Measurements from ENCODE around the gene BCAS1.

The BCAS1 gene

DNA sequence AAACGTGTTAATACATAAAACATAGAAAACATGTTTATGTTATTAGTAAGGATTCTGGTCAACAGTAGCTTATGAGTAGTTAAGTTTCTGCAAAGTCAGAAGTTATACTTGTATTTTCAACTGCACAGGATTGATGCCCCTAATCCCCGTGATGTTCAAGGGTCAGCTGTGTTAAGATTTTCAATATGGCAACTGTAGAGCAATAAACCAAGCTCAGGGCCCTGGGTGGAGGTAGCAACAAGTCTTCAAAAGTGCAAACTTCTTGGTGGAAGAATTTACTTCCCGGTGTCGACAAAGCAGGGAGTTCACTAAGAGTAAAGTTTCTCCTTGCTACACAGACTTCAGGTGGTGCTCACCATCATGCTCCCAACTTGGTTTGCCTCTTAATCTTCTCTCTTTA lies 4.1 kb upstream of the BCAS1 start:
- DNase-seq = no peak

DNA sequence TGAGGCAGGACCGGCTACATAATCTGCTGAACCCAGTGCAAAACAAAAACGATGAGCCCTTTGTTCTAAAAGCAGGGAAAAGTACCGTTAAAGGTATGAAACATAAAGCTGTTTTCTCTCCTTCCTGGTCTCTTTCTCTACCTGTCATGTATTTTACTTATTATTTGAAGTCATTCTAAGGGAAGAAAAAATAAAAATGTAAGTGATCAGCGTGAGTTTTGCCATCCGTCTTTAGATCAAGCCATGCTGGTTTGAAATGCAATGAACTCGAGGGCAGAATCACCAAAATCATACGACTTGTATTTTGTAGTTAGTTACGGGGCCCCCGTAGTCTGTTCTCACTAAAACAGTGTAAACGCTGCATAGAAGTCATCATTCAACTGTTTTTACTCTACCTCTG lies 2.9 kb upstream of the BCAS1 start:
- DNase-seq = no peak

DNA sequence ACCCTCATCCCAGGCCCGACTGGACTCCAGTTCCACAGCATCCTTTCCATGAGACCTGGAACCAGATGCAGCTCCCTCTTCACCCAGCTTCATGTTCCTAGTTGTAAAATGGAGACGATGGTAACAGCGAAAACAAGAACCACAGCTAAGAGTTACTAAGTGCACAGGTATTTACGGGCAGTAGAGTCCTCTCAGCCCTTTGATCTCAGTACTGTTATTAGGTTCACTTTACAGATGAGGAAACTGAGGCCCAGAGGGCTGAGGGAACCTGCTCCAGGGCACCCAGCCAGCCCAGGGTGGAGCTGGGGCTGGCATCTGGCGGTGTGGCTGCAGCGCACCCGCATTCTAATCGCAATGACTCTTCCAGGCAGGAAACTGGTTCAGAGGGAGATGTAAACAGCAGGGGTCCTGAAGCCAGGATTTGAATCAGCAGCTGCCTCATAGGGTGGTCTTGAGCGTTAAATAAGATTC lies 858 bp downstream of the BCAS1 start:
- no peak for DNase-seq

DNA sequence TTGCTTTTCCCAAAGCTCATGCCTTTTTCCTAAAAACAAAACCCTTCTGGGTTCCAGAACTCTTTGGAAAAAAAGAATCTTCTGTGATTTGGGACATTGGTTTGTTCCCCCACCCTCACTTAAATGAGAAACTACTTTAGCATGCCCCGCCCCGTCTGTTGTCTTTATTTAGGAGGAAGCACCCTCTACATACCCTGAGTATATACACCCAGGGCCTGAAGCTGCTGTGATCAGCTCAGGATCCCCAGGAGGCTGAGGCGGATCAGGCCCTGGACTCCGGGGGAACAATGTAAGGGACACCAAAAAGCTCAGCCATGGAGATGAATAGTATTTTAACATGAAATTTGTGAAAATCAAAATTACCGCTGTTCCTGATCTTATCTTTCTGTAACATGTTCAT lies 1.4 kb downstream of the BCAS1 start:
- no peak for DNase-seq

DNA sequence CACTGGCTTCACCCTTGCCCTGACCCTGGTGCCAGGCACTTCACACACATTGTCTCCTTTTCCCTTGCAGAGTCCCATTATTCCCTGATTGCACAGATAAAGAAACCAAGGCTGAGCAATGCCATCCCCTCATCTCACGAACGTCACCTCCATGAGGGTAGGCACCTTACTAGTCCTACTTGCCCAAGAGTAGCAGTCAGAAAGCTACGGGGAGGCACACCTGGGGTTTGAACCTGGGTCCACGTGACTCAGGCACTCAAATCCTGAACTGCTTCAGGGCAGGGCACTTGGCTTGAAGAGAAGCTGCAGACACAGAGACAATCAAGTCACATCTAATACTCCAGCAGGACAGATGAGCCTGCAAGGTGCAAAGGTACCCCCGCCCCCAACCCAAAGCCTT lies 1.9 kb downstream of the BCAS1 start:
- no peak for DNase-seq

DNA sequence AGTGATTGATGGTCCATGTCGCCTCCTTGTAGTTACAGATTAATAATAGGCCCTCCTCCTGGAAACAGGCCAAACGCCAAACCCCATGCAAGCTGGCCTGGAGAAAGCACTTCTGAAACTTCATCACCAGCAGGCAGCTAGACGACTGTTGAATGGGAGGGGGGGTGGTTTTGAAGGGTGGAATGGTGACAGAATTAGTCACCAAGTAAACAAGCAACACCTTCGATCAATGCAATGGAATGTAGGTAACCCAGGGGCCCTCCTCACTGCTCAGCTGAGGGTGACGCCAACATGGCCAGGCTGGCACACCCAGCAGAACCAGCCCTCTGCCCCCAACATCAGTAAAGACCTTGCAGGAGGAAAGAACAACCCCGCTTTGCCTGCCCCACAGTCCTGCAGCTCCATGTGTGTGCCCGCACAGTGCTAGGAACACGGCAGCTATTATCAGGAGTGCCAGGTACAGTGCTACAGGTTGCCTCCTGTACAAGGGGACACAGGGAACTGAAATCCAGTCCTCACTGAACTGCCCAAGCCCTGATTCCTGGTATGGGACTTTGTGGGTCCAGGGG lies 2.7 kb downstream of the BCAS1 start:
- no peak for DNase-seq

DNA sequence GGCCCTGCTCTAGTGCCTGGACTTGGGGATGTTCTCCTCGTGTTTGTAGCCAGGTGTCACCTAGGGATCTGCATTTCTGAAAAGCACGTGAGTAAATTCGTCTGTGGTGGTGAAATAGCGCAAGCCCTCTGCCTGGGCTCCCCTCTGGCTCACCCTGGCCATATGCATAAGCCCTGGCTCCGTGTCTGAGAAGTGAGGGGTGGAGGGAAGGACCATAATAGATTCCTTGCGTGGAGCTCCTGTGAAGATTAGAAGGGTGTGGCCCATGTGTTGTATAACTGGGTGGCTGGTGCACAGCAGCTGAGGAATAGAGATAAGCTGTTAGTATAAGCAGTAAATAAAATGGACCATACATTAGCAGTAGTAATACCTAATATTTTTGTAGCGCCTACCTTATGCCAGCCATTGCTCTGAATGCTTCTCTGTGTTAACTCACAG lies 4.8 kb downstream of the BCAS1 start:
- no peak for DNase-seq

DNA sequence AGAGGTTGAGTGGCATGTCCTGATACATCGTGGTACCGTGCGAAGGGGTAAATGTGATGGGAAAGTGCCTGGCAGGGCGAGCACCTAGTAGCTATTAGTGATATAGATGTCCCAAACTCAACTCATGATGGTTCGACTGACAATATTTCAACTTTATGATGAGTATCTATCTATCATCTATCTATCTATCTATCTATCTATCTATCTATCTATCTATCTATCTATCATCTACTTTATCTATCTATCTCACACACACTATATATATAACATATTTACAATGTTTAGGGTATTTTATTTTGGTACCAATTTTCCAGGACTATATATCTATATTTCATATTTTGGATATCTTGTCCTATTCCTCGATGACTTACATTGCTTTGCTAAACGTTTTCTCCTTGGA lies 5.5 kb downstream of the BCAS1 start:
- no peak for DNase-seq

DNA sequence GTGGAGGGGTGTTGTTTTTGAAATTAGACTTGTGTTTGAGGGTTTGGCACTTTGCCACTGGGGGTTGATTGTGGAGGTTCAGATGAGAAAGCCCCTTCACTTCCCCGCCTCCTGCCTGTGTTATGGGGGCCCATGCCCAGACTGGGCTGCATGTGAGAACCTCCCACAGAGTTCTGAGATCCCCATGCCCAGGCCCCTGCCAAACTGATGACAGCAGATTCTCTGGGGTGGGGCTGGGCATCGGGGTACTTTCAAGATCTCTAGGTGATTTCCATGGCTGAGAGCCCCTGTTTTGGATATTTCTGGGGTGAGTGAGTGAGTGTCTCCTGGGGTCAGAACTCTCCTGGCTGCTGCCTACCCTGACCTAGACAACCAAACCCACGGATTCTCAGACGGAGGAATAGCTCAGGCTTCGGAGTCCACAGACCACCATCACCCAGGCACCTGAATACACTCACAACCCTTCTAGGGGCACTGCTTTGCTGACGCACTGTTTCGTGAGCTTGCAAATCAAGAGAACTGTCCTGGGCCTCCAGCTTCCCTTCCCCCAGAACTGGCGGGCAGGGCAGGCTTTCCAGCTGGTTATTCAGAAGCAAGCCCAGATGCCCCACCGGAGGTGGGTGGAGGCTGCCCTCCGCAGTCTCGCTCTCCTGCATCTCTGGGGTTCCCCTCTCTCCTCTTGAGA lies 6.3 kb downstream of the BCAS1 start:
- peak; percentile 41 for DNase-seq

DNA sequence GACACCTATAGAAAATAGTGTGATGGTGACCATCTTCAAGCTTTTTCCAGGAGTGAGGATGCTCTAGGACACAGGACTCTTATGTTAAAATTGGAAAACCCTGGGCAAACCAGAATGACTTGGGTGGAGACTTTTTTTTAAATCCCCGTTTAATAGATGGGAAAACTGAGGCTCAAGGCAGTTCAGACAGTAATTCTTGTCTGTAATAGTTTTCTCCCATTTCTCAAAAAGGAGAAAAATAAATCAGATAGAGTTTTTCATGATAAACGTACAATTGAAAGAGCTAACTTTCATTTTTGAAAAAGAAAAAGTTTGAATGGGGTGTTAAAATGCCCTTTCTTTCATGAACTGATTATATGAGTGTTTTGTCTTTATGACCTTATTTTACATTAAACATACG lies 6.8 kb downstream of the BCAS1 start:
- no peak for DNase-seq

DNA sequence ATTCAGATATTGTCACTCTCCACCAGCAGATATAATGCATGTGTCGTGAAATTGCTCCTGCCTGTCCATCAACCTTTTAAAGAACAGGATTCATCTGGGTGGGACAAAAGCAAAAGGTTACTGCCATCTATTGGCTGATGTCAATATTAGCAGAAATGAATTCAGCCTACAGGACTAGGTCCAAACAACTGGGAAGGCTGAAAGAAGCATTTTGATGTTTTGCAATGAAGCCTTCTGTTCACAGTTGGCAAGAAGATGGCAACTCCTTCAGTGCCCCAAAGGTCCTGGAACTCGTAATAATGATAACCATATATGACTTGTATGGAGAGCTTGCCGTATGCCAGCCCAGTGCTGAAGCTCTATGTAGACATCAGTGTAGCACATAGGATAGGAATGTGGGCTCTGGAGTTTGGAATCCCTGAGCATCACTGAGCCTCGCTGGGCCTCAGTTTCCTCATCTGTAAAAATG lies 7.5 kb downstream of the BCAS1 start:
- peak; percentile 36 for DNase-seq

DNA sequence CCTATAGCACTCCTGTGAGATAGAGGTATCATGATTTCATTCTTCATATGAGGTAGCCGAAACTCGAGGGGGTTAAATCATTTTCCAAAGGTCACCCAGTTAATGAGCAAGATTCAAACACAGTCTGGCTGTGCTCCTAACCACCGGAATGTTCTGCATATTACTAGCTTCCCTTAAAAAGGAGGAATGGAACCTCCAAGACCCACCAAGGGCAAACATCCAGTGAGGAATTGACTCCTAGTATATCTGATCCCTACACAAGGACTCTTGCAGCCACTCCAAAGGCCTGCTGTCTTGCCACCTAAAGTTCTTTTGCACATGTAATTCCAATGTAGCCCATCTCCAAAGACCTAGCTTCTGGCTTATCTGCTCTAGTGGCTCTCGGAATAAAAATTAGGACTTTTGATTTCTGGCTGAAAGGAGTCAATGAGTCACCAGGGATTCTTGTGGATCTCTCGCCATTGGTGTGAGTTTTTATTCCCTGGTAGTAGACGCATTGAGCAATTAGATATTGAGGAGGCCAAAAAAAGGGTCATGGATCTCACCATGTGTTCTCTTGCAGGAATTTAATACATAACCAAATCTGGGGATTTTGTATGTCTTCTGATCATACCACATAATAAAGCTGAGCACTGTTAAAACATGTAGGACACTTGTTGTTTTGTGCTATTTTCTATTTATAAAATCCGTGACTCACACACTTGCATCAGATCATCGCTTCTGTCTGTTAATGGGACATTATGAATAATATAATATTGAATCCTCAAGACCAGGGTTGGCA lies 9.1 kb downstream of the BCAS1 start:
- DNase-seq = no peak

DNA sequence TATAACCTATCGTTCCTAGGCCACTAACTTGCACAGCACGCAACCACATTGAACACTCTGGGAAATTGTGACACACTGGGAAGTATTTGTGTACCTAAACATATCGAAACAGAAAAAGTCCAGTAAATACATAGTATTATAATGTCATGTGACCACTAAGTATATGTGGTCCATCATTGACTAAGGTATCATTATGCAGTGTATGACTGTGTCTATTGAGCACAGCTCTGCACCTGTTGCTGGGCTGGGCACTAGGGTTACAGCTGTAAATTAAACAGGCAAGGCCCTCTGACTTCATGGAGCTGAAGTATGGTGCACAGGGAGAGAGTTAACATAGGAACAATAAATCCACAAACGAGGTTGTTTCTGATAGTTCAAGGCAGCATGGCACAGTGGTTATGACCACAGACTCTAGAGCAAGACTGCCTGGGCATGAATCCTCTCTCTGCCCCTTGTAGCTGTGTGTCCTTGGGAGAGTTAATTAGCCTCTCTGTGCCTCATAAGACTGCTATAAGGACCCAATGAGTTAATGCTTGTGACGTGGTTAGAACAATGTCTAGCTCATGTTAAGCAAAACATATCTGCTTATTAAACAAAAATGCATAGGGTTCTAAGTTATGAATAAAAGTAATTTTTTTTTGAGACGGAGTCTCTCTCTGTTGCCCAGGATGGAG lies 10.6 kb downstream of the BCAS1 start:
- no peak for DNase-seq

DNA sequence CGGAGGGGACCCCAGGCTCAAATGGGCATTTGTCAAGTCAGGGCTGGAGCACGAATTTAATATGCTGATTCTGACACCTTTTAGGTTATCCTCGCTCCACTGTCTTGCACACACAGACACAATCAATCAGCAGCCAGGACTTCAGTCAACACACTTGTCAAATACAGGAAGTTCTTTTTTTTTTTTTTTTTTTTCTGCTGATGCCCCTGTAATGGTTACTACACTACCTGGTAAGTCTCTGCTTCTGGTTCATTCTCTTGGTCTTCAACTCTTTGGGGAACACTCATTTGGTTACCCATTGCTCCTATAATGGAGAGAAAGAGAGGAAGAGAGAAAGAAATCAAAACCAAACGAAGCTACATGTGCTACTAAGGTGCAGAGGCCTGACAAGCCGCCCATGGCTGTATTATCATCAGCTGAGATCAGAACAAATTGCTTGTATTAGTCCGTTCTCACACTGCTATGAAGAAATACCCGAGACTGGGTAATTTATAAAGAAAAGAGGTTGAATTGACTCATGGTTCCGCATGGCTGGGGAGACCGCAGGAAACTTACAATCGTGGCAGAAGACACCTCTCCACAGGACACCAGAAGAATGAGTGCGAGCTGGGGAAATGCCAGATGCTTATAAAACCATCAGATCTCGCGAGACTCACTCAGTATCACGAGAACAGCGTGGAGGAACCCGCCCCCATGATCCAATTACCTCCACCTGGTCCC lies 11.8 kb downstream of the BCAS1 start:
- no peak for DNase-seq

DNA sequence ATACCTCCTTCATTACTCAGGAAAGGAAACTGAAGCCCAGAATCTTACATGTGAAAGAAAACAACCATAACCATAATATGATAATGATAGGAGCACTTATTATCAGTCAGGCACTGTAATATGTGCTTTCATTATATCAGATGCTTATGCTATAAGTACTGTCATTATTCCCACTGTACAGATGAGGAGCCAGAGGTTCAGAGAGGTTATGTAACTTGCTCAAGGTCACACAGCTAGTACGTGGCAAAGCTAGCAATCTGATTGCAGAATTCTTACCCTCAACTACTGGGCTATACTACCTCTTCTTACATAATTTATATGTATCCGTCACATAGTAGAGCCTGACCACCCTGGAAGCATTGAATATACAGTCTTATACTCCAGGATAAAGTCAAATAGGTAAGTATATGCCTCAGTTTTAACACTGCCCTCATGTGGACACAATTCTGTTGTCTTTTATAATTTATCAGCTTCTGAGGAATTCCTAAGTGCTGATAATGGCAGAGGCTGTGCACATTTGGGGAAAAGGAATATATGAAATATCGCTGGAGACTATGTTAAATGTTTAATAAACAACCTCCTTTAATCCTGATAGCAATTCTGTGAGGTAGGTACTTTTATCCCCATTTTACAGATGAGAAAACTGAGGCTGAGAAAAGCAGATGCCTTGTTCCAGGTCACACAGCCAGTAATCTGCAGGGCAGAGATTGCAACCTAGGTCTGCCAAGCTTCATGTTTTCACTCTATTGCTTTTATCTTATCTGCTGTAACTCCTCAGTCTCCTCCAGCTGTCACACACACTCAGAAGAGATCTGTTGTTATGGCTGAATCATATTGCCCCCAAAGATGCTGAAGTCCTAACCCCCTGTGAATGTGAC lies 13.4 kb downstream of the BCAS1 start:
- no peak for DNase-seq

DNA sequence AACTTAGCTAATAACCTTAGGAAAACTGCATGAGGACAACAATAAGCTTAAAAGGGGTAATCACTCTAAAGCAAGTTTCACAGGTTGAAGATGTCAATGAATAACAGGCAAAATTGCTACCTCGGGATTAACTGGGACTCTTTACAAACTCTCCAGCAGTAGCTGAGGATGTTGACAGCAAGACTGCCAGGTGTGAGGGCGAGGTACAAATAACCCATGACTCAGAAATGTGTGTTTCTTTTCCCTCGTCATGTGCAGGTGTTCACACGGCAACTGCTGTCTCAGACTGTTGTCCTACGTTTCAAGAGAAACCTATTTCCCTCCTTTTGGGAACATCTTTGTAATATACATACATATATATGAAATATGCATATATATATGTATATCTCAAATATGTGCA lies 15.9 kb downstream of the BCAS1 start:
- DNase-seq = no peak

DNA sequence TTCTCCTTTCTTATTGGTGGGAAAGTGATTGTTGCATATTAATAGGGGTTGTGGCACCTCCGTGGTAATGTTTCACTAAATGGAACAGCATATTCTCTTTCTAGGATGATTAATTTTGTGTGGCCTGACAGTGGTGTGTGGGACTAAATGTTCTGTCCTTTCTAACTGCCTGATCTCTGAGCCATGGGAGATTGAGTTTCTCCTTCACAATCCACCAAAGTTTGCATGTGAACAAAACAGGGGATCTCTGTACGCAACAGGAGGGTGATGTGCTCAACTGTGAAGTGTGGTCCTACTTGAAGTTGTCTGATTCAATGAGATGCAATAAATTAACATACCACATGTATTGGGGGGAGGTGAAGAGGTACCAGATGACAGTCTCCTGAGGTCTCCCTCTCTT lies 19.3 kb downstream of the BCAS1 start:
- no peak for DNase-seq

DNA sequence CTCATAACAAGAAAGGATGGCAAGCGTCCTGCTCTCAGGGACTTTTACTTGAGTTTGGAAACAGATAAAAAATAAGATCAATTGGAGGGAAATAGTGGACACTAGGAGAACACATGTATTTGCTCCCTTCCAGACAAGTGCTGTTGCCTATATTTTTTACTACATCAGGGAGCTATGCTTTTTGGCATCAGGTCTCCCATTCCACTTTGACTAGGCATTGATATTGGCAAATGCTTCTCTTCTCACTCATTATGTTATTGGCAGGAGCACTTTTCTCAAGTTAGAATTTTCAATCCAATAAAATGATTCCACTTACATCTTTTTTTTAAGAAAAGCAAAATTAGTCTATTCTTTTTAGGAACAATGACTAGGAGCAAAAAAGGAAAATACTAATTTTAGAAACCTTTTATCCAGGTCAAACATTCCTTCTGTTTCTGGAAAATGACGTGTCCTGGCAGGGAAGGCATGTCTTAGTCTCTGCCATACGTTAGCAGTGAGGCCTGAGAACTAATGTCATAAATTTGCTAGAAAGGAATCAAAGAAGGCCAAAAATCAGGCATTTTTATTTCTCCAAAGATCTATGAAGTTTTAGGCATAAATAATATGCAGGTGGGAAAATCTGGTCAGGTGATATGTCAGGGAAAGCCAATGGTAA lies 21.4 kb downstream of the BCAS1 start:
- no peak for DNase-seq

DNA sequence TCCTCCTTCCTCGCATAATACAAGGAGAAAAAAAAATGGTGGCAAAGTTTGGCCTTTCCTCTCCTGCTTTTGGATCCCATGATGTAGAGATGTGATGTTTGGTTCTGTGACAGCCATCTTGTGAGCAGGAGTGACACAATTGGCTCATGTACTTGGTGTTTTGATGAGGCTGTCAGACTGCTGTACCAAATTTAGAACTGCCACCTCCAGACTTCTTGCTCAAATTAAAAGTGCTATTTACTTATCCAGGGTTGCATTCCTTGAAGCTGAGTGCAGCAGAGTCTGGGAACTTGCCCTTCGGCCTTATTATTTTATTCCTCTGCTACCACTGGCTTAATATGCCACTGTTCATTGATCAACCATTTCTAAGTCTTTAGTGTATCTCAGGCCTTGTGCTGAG lies 21.9 kb downstream of the BCAS1 start:
- DNase-seq = no peak

DNA sequence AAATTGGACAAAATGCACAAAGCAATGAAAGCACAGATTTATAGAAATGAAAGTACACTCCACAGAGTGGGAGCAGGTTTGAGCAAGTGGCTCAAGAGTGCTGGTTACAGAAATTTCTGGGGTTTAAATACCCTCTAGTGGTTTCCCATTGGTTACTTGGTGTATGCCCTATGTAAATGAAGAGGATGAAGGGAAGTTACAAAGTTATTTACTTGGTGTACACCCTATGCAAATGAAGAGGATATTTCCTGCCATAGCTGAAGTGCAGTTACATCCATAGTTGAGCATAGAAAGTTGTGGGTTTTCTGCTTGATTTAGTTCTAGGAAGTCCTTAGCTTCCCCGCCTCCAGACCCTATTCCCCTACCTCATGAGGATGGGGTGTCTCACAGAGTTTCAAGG lies 22.7 kb downstream of the BCAS1 start:
- DNase-seq = no peak

DNA sequence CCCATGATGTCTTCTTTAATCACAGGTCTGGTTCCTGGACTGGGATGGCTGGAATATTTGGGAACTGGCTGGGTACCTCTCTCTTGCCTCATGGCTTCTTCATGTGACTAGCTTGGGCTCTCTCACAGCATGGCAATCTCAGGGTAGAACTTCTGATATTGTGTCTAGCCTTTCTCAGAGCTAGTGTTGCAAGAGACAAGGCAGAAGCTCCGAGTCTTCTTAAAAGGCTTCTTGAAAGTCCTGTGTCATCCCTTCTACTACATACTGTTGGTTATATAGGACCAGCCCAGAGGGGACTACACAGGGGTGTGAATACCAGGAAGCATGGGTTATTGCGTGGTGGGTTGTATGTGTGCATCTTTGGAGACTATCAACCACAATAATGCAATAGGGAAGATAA lies 23.3 kb downstream of the BCAS1 start:
- no peak for DNase-seq
